GM19452 (cell line): Measurements from ENCODE around the gene CTBP2.
"Not testable (repeated sequence)": the region's sequence is repeated elsewhere in the genome, so short reads cannot be mapped to it uniquely, and the experiment has no call there.

ENCODE experiments used
- ATAC-seq: cut with Tn5 transposase; IDR thresholded peaks from one replicate; pipeline ENCODE4 v1.9.1; 2021; ENCODE audit not compliant: unreplicated experiment

Gene CTBP2

GRCh38 chr10:124999433-125000365 is 160.7 kb downstream of the CTBP2 start:
- ATAC-seq = no peak

- ATAC-seq = no peak
Measured at GRCh38 chr10:124998624-124999291, 161.6 kb downstream of the CTBP2 start.

- ATAC-seq = no peak
Measured at GRCh38 chr10:124997771-124998623, 162.4 kb downstream of the CTBP2 start.

- ATAC-seq = no peak
Measured at GRCh38 chr10:124997306-124997705, 163.1 kb downstream of the CTBP2 start.

GRCh38 chr10:124996854-124997215 is 163.5 kb downstream of the CTBP2 start:
- ATAC-seq = no peak

- ATAC-seq = no peak
Measured at GRCh38 chr10:124996127-124996853, 164.1 kb downstream of the CTBP2 start.

GRCh38 chr10:124995605-124996004 is 164.8 kb downstream of the CTBP2 start:
- ATAC-seq = no peak

GRCh38 chr10:124994573-124995473 is 165.5 kb downstream of the CTBP2 start:
- ATAC-seq = no peak

GRCh38 chr10:124993736-124994451 is 166.5 kb downstream of the CTBP2 start:
- ATAC-seq = no peak

- no peak for ATAC-seq
Measured at GRCh38 chr10:124993345-124993708, 167.0 kb downstream of the CTBP2 start.

- ATAC-seq = no peak
Measured at GRCh38 chr10:124992462-124993344, 167.7 kb downstream of the CTBP2 start.

GRCh38 chr10:124991835-124992234 is 168.5 kb downstream of the CTBP2 start:
- ATAC-seq = no peak

GRCh38 chr10:124990671-124991625 is 169.4 kb downstream of the CTBP2 start:
- no peak for ATAC-seq

GRCh38 chr10:124989526-124989925 is 170.8 kb downstream of the CTBP2 start:
- ATAC-seq = no peak

GRCh38 chr10:124988753-124989152 is 171.6 kb downstream of the CTBP2 start:
- not testable (repeated sequence) for ATAC-seq

- ATAC-seq = no peak
Measured at GRCh38 chr10:124987788-124988187, 172.6 kb downstream of the CTBP2 start.

- ATAC-seq = no peak
Measured at GRCh38 chr10:124985162-124985561, 175.2 kb downstream of the CTBP2 start.
